Esophagus mucosa (tissue), 1 donor: ENCODE measurements around the gene SLC29A3. TPM values are rescaled to one million over a fixed set of nuclear protein-coding genes. Genes with fewer than 3 reads are reported as not detected.

Experiments used
- ATAC-seq: fragments of 200-7000 bp; cut with Tn5 transposase; one replicate; pipeline ENCODE4 v1.9.1; 2020
- total RNA-seq: library from RNA; stranded (reverse); gene quantifications from one replicate; pipeline ENCODE4 v1.2.4, GENCODE V29; 2023
- donor health status: DM: yes; HTN: yes; CAD: no.

SLC29A3 gene
- total RNA-seq, 1 donor from 2014 or later: 0.92 TPM

GRCh38 chr10:71324743-71325142 lies 5.7 kb downstream of the SLC29A3 start:
- no peak for ATAC-seq

- no peak for ATAC-seq
Measured at GRCh38 chr10:71325267-71325666, 6.2 kb downstream of the SLC29A3 start.

GRCh38 chr10:71326464-71326881 lies 7.4 kb downstream of the SLC29A3 start:
- ATAC-seq: no peak

DNA sequence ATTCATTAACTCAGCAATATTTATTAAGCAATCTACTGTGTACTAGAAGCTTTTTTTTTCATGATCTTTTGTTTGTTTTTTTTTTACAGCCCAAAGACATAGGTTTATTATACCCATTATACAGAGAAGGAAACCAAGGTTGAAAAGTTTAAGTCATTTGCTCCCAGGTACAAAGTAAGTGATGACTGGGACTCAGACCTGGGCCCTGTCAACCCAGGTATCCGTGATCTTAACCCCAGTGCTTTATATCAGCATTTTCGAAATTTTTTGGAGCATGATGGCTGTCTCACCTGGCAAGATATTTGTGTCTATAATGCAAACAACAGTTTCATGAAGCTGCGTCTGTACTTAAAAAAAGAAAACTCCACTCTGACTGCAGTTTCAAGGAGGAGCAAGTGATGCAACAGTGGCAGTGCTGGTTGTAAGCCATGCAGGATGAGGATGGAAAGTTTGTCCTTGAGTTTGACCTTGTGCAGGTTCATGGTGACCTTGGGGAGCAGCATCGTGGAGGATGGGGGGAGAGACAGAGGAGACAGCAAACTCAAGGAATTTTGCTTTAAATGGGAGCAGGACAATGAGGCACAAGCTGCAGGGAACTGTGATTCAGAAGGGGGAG lies 11.8 kb downstream of the SLC29A3 start:
- no peak for ATAC-seq

GRCh38 chr10:71331736-71332135 lies 12.7 kb downstream of the SLC29A3 start:
- ATAC-seq: no peak

DNA sequence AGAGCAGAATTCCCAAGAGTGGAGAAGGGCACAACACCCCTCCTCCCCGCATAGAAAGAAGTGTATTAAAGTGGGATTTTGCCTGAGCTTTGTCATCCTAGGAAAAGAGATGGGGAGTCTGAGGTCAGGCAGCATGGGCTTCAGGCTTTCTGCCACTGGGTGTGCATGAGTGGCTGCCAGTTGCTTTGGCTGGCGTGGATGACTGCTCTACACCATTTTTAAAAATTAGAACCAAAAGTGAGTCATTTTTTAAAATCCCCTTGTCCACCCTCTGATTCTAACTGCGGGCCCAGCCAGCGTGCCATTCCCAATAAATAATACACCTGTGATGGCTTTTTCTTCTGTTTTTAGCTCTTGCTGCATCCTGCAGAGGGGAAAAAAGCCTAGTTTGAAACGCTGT lies 13.4 kb downstream of the SLC29A3 start:
- ATAC-seq: no peak

GRCh38 chr10:71333129-71333887 lies 14.2 kb downstream of the SLC29A3 start:
- ATAC-seq: no peak

DNA sequence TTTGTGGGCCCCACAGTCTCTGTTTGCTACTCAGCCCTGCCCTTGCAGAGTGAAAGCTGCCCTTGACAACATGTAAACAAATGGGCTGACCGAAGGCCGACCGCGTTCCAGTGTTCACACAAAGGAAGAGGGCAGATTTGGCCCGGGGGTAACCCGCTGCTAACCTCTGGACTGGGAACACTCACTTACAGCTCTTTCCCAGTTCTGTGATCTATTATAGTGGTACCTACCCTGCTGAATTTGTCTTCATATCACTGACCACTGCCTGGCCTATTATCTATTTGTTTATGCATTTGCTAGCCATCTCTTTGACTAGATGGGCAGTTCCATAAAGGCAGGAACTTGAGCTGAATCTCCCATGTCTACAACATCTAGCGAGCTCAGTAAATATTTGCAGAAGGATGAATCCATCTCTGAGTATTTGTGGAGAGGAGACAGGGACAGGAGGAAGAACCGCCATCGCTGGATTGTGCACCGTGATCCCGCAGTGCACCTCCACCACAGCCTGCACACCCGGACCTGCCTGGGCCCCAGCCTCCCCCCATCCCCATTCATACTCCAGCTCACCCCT lies 15.2 kb downstream of the SLC29A3 start:
- ATAC-seq: no peak

GRCh38 chr10:71335173-71335708 lies 16.2 kb downstream of the SLC29A3 start:
- no peak for ATAC-seq

GRCh38 chr10:71336632-71337031 lies 17.6 kb downstream of the SLC29A3 start:
- no peak for ATAC-seq

GRCh38 chr10:71337219-71337701 lies 18.2 kb downstream of the SLC29A3 start:
- ATAC-seq: no peak

- peak; percentile 6 for ATAC-seq
Measured at GRCh38 chr10:71338728-71339495, 19.9 kb downstream of the SLC29A3 start.

GRCh38 chr10:71339796-71340589 lies 20.9 kb downstream of the SLC29A3 start:
- ATAC-seq: peak; percentile 73

DNA sequence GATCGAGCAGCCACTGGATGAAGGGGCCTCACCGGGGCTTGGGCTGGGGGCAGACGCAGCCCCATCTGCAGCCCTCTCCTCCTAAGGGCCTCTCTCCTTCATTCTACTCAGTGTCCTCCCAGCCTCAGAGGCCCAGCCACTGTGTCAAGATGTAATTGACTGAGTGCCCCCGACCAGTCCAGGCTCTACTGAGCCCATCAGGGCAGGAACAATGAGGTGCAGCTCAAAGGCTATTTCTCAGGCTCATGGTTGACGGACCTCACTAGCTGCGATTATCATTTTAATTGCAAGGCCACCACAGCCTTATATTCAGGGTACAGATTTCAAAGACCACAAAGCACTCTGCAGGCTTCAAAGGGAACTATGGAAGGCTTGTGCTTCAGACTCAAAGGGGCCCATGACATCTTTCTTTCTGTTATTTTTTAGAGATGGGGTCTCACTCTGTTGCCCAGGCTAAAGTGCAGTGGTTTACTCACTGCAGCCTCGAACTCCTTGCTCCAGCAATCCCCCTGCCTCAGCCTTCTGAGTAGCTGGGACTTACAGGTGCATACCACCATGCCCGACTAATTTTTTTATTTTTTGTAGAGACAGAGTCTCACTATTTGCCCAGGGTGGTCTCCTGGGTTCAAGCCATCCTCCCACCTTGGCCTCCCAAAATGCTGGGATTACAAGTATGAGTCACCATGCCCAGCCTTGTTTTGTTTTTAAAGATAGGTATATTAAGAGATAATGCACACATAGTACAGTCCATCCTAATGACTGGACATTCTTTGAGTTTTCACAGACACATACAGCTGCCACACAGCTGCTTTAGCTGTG lies 23.7 kb downstream of the SLC29A3 start:
- ATAC-seq: no peak

DNA sequence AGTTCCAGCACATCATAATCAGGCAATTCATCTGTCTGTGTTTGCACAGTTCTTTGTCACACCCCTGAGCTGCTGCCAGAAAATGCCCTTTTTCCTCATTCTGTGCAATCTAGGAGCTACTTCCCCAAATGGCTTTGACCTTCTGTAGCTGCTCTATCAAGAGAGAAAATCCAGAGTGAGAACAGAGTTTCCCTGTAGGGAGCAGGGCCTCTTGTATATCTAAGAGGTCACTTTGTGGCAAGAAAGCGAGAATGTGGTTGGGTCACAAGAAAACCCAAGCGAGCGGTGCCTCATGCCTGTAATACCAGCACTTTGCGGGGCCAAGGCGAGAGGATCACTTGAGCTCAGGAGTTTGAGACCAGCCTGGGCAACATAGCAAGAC lies 24.3 kb downstream of the SLC29A3 start:
- no peak for ATAC-seq

GRCh38 chr10:71344154-71344925 lies 25.3 kb downstream of the SLC29A3 start:
- ATAC-seq: no peak

- no peak for ATAC-seq
Measured at GRCh38 chr10:71344993-71345480, 26.0 kb downstream of the SLC29A3 start.

GRCh38 chr10:71345694-71346093 lies 26.6 kb downstream of the SLC29A3 start:
- no peak for ATAC-seq

DNA sequence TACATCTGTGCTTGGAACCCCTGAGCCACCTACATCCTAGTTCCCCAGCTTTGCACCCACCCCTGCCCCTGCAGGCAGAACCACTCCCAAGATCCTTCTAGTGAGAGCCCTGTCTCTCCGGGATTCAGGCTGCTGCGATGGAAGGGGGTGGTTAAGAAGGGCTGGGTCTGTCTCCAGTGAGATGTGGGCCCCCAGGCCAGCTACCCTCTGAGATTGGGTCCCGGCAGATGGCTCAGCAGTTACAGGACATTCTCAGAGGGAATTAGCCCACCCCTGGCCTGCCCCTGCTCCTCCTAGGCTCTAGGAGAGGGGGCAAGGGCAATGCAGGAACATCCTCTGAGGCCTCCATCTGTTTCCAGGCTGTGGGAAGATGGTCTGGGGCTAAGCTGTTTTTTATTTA lies 27.7 kb downstream of the SLC29A3 start:
- no peak for ATAC-seq
